ENCODE results near the gene RABGAP1L.
"Not testable (repeated sequence)": the region's sequence is repeated elsewhere in the genome, so short reads cannot be mapped to it uniquely, and the experiment has no call there.

The RABGAP1L gene

GRCh38 chr1:174198202-174198601 lies 38.9 kb downstream of the RABGAP1L start:
- no peak for DNase-seq (ENCODE audit: low read depth)

DNA sequence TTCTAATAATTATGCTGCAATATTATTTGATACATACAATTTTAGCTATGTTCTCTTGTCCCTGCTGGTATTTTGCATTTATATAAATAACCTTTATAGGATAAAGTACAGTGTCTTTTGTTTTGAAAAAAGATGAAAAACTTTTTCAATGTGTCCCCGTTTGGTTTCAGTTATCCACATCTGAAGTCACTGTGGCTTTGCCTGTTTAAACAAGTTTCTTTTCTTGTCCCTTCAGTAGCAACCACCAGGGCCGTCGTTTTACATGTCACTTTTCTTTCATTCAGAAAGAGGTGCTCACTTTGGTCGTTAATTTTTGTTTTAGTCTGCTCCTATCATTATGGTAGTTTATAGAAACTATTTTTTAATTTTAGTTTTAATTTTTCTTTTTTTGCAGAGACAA lies 41.4 kb downstream of the RABGAP1L start:
- DNase-seq (ENCODE audit: low read depth), result no peak

DNA sequence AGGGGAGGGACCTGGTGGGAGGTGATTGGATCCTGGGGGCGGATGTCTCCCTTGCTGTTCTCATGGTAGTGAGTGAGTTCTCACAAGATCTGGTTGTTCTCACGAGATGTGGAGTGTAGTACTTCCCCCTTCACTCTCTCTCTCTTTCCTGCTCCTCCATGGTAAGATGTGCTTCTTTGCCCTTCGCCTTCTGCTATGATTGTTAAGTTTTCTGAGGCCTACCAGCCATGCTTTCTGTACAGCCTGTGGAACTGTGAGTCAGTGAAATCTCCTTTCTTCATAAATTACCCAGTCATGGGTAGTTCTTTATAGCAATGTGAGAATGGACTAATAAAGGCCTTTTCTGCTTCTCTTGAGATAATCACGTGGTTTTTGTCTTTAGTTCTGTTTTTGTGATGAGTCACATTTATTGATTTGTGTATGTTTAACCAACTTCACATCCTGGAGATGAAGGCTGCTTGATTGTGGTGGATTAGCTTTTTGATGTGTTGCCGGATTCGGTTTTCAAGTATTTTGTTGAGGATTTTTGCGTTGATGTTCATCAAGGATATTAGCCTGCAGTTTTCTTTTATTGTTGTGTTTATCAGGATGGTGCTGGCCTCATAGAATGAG lies 45.5 kb downstream of the RABGAP1L start:
- DNase-seq (ENCODE audit: low read depth), result no peak

GRCh38 chr1:174206148-174206836 lies 47.0 kb downstream of the RABGAP1L start:
- no peak for DNase-seq (ENCODE audit: low read depth)

- DNase-seq (ENCODE audit: low read depth), result no peak
Measured at GRCh38 chr1:174209347-174210187, 50.2 kb downstream of the RABGAP1L start.

DNA sequence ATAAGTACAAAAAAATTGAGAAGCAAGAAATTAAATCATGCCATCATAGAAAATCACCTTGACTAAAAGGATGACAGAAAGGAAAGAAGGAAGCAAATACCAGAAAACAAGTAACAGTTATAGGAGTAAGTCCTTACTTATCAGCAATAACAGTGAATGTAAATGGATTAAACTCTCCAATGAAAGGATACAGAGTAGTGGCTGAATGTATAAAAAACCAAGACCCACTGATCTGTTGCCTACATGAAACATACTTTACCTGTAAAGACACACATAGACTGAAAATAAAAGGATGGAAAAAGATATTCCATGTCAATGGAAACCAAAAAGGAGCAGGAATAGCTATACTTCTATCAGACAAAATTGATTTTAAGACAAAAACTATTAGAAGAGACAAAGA lies 52.2 kb downstream of the RABGAP1L start:
- no peak for DNase-seq (ENCODE audit: low read depth)

GRCh38 chr1:174215766-174216165 lies 56.4 kb downstream of the RABGAP1L start:
- DNase-seq (ENCODE audit: low read depth), result no peak

GRCh38 chr1:174217248-174217647 lies 57.9 kb downstream of the RABGAP1L start:
- no peak for DNase-seq (ENCODE audit: low read depth)

GRCh38 chr1:174217787-174218574 lies 58.7 kb downstream of the RABGAP1L start:
- peak; percentile 28 for DNase-seq (ENCODE audit: low read depth)

GRCh38 chr1:174218983-174219382 lies 59.7 kb downstream of the RABGAP1L start:
- no peak for DNase-seq (ENCODE audit: low read depth)

- DNase-seq (ENCODE audit: low read depth), result no peak
Measured at GRCh38 chr1:174219606-174220370, 60.5 kb downstream of the RABGAP1L start.

GRCh38 chr1:174221681-174222080 lies 62.4 kb downstream of the RABGAP1L start:
- no peak for DNase-seq (ENCODE audit: low read depth)

GRCh38 chr1:174222166-174222949 lies 63.0 kb downstream of the RABGAP1L start:
- DNase-seq (ENCODE audit: low read depth), result peak; percentile 74

DNA sequence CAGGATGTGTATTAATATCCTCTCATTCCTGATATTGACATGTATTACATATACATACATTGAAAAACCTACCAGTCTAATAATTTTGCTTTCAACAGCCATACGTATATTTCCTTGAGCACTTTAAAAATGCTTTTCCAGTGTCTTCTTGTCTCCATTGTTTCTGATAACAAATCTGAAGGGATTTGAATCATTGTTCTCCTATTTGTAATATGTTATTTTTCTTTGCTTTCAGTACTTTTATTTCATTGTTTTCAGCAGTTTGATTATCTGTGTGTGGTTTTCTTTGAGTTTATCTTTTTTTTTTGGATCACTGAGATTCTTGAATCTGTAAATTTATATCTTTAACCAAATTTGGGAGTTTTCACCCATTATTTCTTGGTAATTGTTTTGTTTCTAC lies 65.3 kb downstream of the RABGAP1L start:
- no peak for DNase-seq (ENCODE audit: low read depth)

DNA sequence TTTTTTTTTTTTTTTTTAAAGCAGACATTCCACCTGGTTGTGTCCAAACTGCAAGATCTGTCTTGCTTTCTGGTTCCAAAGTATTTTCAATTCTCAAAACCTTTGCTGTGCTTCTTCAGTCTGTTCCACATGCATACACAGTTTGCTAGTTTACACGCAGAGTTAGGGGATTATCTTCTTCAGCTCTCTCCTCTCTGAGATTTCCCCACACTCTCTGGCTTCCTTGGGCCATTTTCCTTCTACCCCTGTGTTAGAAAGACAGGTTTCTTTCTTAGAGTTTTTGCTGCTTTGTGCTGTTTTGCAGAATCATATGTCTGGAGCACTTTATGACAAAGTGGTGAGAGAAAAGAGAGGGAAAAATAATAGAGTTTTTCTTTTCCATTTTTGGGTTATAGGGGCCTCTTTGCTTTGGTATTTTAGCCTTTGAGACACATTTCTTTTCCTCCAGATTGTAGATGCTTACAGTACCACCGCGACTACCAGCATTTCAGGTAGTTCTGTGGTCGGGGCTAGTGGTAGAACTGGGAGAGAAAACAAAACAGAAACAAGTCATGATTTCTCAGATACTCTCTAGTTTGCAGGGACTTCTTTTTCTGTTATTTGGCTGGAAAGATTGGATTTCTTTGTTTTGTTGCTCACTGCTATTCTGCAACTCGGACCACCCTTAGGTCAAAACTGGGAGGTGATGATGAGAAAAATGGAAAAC lies 66.3 kb downstream of the RABGAP1L start:
- no peak for DNase-seq (ENCODE audit: low read depth)

GRCh38 chr1:174230399-174230798 lies 71.1 kb downstream of the RABGAP1L start:
- DNase-seq (ENCODE audit: low read depth), result no peak

DNA sequence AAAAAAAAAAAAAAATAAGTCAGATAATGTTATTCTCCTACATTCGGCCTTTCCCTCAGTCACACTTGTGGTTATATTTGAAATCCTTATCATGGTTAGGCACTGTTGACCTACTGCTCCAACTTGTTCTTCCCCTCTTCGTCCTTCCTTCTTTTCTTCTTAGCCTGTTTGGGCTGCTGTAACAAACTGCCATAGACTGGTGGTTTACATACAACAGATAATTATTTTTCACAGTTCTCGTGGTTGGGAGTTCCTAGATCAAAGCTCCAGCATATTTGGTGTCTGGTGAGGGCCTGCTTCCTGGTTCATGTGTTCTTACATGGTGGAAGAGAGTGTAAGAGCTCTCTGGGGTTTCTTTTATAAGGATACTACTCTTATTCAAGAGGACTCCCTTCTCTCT lies 73.4 kb downstream of the RABGAP1L start:
- DNase-seq (ENCODE audit: low read depth), result no peak

GRCh38 chr1:174238845-174239501 lies 79.7 kb downstream of the RABGAP1L start:
- not testable (repeated sequence) for DNase-seq (ENCODE audit: low read depth)

DNA sequence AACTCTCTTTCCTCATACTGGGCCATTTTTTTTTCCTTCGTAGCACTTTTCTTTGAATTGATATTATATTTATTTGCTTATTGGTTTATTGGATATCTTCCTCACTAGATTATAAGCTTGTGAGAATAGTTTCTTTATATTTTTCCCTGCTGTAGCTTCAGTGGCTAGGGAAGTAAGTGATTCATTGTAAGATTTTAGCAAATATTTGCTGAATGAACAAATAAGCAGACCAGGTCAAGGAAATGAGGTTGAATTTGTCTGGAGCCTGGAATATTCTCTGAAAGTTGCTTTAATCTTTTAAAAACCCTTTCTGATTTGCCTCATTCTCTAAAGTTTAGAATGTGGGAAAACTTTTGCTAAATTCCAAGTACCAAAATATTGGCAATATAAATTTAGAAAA lies 80.2 kb downstream of the RABGAP1L start:
- no peak for DNase-seq (ENCODE audit: low read depth)

Measured in fibroblast of gingiva (primary cell).